Right cardiac atrium (tissue), 5 donors: ENCODE data around the gene KIF25. TPM values are rescaled to one million over a fixed set of nuclear protein-coding genes. Genes with fewer than 3 reads are reported as not detected.

Experiments
- ATAC-seq, 2 donors: fragments of 200-7000 bp; cut with Tn5 transposase; one replicate each; pipeline versions ENCODE4 v1.8.0 to v1.9.1; 2020; ENCODE audit warnings: moderate library complexity in 2 of 2, mild to moderate bottlenecking in 1 of 2
- DNase-seq, 3 donors: peaks; one replicate each; pipeline ENCODE4 v3.0.0-alpha.2; 2020
- H3K27ac ChIP-seq: one replicate; pipeline ENCODE4 v1.5.1; 2013; ENCODE audit warnings: mild to moderate bottlenecking, low read length, control low read depth, moderate library complexity
- H3K27me3 ChIP-seq: one replicate; pipeline ENCODE4 v1.6.1; 2013; ENCODE audit not compliant: control insufficient read depth, insufficient read depth
- H3K4me1 ChIP-seq: one replicate; pipeline ENCODE4 v1.6.1; 2013; ENCODE audit warnings: low read length; ENCODE audit not compliant: control insufficient read depth, insufficient read depth
- H3K4me3 ChIP-seq: one replicate; pipeline ENCODE4 v1.5.1; 2013; ENCODE audit warnings: low read length, control low read depth
- H3K9me3 ChIP-seq: one replicate; pipeline ENCODE4 v1.6.1; 2013; ENCODE audit warnings: low read length; ENCODE audit not compliant: control insufficient read depth
- WGBS: extraction: QIAGEN DNeasy Blood & Tissue Kit; methylation state at CpG from one replicate; pipeline ENCODE4 v1.1.7; 2013; 5-methylcytosine and 5-hydroxymethylcytosine counted together
- intact Hi-C, 4 donors: fragments of 100-400 bp; cut with DNase I; formaldehyde crosslinking; loops; one replicate each; pipeline versions ENCODE4 v1.11.0 to v1.14.0; 2022 to 2023
- polyA plus RNA-seq: library from polyadenylated mRNA; stranded (reverse); fragments of 200-250 nt; gene quantifications from one replicate; pipeline ENCODE4 v1.2.3, GENCODE V29; 2013
- total RNA-seq, 4 donors: library from RNA; stranded (reverse); fragmentation: NEBNext Ultra II Directional; extraction: Animal tissue kit (Norgen Biotek cat#: 25700); gene quantifications; one replicate each; pipeline ENCODE4 v1.2.1, GENCODE V29; 2021
- donor health status: healthy with polysubstance abuse.
- donor health status: DM: no; HTN: yes; CAD: no.
- donor health status: DM: no; HTN: no; CAD: no.
- donor health status: DM: no; HTN: yes; CAD: no; lungs with severe emphysema.
- donor health status: DM: yes; HTN: yes; CAD: no.

The KIF25 gene
- total and polyA plus RNA-seq, 5 donors, result 0.25 to 0.29 TPM; not detected in 3

GRCh38 chr6:168012431-168013249, 15.2 kb downstream of the KIF25 start:
- H3K4me1 ChIP-seq, result no peaks in the 10 kb centered on the region
- DNase-seq (no peak), ATAC-seq (no peak)
- WGBS, result 86% methylated on average over 13 of the region's 13 CpGs
- H3K27me3 ChIP-seq, result no peaks in the 10 kb centered on the region
- H3K27ac ChIP-seq, result no peak overlapping the region
- H3K9me3 ChIP-seq, result no peaks in the 10 kb centered on the region
- no peak overlapping the region for H3K4me3 ChIP-seq
- intact Hi-C loops, result no loop called here

- intact Hi-C loops, result no loop called here
- WGBS, result 77% methylated on average over 7 of the region's 7 CpGs
- Histone ChIP-seq H3K9me3 (no peaks in the 10 kb centered on the region), H3K4me1 (no peaks in the 10 kb centered on the region), H3K4me3 (no peak overlapping the region), H3K27me3 (no peaks in the 10 kb centered on the region), H3K27ac (no peak overlapping the region)
- peak in 1 of 2 donors; percentile 29 for ATAC-seq
- DNase-seq, result no peak
Observed at GRCh38 chr6:168013250-168013915, 15.9 kb downstream of the KIF25 start.

GRCh38 chr6:168014428-168014827, 17.0 kb downstream of the KIF25 start:
- H3K4me1 ChIP-seq, result no peaks in the 10 kb centered on the region
- no peak overlapping the region for H3K4me3 ChIP-seq
- no peak for ATAC-seq
- DNase-seq, result no peak
- intact Hi-C loops, result no loop called here
- H3K27ac ChIP-seq, result no peak overlapping the region
- WGBS, result 35% methylated on average over 6 of the region's 6 CpGs
- no peaks in the 10 kb centered on the region for H3K9me3 ChIP-seq
- no peaks in the 10 kb centered on the region for H3K27me3 ChIP-seq

GRCh38 chr6:168015009-168015408, 17.5 kb downstream of the KIF25 start:
- 72% methylated on average over 4 of the region's 4 CpGs for WGBS
- Histone ChIP-seq H3K27me3 (no peaks in the 10 kb centered on the region), H3K4me1 (no peaks in the 10 kb centered on the region), H3K9me3 (no peaks in the 10 kb centered on the region), H3K4me3 (no peak overlapping the region), H3K27ac (no peak overlapping the region)
- ATAC-seq, result no peak
- no peak for DNase-seq
- intact Hi-C loops, result no loop called here

GRCh38 chr6:168015482-168016175, 18.2 kb downstream of the KIF25 start:
- WGBS, result 82% methylated on average over 14 of the region's 14 CpGs
- Histone ChIP-seq H3K9me3 (no peaks in the 10 kb centered on the region), H3K4me1 (no peaks in the 10 kb centered on the region), H3K4me3 (no peak overlapping the region), H3K27ac (no peak overlapping the region), H3K27me3 (no peaks in the 10 kb centered on the region)
- DNase-seq, result no peak
- intact Hi-C loops, result no loop called here
- ATAC-seq, result no peak

GRCh38 chr6:168016176-168016620, 18.7 kb downstream of the KIF25 start:
- Histone ChIP-seq H3K4me3 (no peak overlapping the region), H3K27ac (no peak overlapping the region), H3K9me3 (no peaks in the 10 kb centered on the region), H3K27me3 (no peaks in the 10 kb centered on the region), H3K4me1 (no peaks in the 10 kb centered on the region)
- intact Hi-C loops, result no loop called here
- 95% methylated on average over 18 of the region's 18 CpGs for WGBS
- no peak for DNase-seq
- no peak for ATAC-seq

- 71% methylated on average over 18 of the region's 18 CpGs for WGBS
- intact Hi-C loops, result no loop called here
- no peak for DNase-seq
- H3K9me3 ChIP-seq, result no peaks in the 10 kb centered on the region
- no peak overlapping the region for H3K4me3 ChIP-seq
- H3K27ac ChIP-seq, result no peak overlapping the region
- H3K4me1 ChIP-seq, result no peaks in the 10 kb centered on the region
- peak in 1 of 2 donors; percentile 36 for ATAC-seq
- no peaks in the 10 kb centered on the region for H3K27me3 ChIP-seq
Observed at GRCh38 chr6:168016721-168017525, 19.5 kb downstream of the KIF25 start.

- no peak for ATAC-seq
- H3K27ac ChIP-seq, result no peak overlapping the region
- intact Hi-C loops, result no loop called here
- 56% methylated on average over 11 of the region's 11 CpGs for WGBS
- DNase-seq, result no peak
- H3K9me3 ChIP-seq, result no peaks in the 10 kb centered on the region
- no peaks in the 10 kb centered on the region for H3K27me3 ChIP-seq
- no peak overlapping the region for H3K4me3 ChIP-seq
- no peaks in the 10 kb centered on the region for H3K4me1 ChIP-seq
Observed at GRCh38 chr6:168017629-168018028, 20.2 kb downstream of the KIF25 start.

GRCh38 chr6:168018664-168019063, 21.2 kb downstream of the KIF25 start:
- DNase-seq, result no peak
- no peak overlapping the region for H3K4me3 ChIP-seq
- no peak for ATAC-seq
- H3K4me1 ChIP-seq, result no peaks in the 10 kb centered on the region
- H3K27me3 ChIP-seq, result no peaks in the 10 kb centered on the region
- no peaks in the 10 kb centered on the region for H3K9me3 ChIP-seq
- no peak overlapping the region for H3K27ac ChIP-seq
- intact Hi-C loops, result no loop called here
- 88% methylated on average over 15 of the region's 15 CpGs for WGBS

GRCh38 chr6:168020242-168020641, 22.8 kb downstream of the KIF25 start:
- DNase-seq (no peak), ATAC-seq (no peak)
- no peak overlapping the region for H3K27ac ChIP-seq
- 93% methylated on average over 8 of the region's 8 CpGs for WGBS
- H3K9me3 ChIP-seq, result no peaks in the 10 kb centered on the region
- no peaks in the 10 kb centered on the region for H3K4me1 ChIP-seq
- intact Hi-C loops, result no loop called here
- H3K4me3 ChIP-seq, result no peak overlapping the region
- H3K27me3 ChIP-seq, result no peaks in the 10 kb centered on the region
